Peyer's patch (tissue), 4 donors: Measurements from ENCODE around the gene LRRFIP1. TPM values are rescaled to one million over a fixed set of nuclear protein-coding genes. Genes with fewer than 3 reads are reported as not detected.

Experiments
- DNase-seq, 3 donors: peaks; one replicate each; pipeline ENCODE4 v3.0.0-alpha.2; 2017 to 2019
- H3K27ac ChIP-seq, 4 donors: fragments of 200-600 bp; sonication (generic); one replicate each; pipeline ENCODE4 v1.5.1; 2016 to 2019
- H3K27me3 ChIP-seq, 2 donors: fragments of 200-600 bp; sonication (generic); one replicate each; pipeline ENCODE4 v1.5.1; 2019
- H3K36me3 ChIP-seq, 3 donors: fragments of 200-600 bp; sonication (generic); one replicate each; pipeline ENCODE4 v1.5.1; 2016 to 2019
- H3K4me1 ChIP-seq, 4 donors: fragments of 200-600 bp; sonication (generic); one replicate each; pipeline ENCODE4 v1.5.1; 2016 to 2019
- H3K4me3 ChIP-seq, 4 donors: fragments of 200-600 bp; sonication (generic); 1 replicate in 3 of 4; 2 replicates in 1 of 4; pipeline ENCODE4 v1.5.1; 2016 to 2019; ENCODE audit warnings: mild to moderate bottlenecking in 1 of 4
- H3K9me3 ChIP-seq, 4 donors: fragments of 200-600 bp; sonication (generic); one replicate each; pipeline ENCODE4 v1.5.1; 2016 to 2019; ENCODE audit warnings: mild to moderate bottlenecking in 1 of 4
- POLR2A ChIP-seq, 2 donors: fragments of 450-650 bp; IDR thresholded peaks; one replicate each; pipeline ENCODE4 v1.5.1; 2017; ENCODE audit warnings: antibody characterized with exemption in 2 of 2, mild to moderate bottlenecking in 2 of 2, moderate library complexity in 2 of 2
- total RNA-seq, 4 donors: library from RNA; depleted of rRNA; stranded (reverse); fragments of >200 nt; gene quantifications; one replicate each; pipeline ENCODE4 v1.1.0, GENCODE V29; 2016
- TF ChIP-seq, protein P1 (sequence below), 6 experiments: fragments of 450-650 bp in 4 of 6; fragments of 200-600 bp in 2 of 6; sonication (generic) in 1 of 6; IDR thresholded peaks; one replicate each; pipeline ENCODE4 v1.5.1; 2017 to 2019; ENCODE audit warnings: antibody characterized with exemption in 6 of 6, mild to moderate bottlenecking in 3 of 6, moderate library complexity in 1 of 6

The LRRFIP1 gene
- total RNA-seq, 4 donors from 2014 or later, result 114 to 182 (median 135) TPM

DNA sequence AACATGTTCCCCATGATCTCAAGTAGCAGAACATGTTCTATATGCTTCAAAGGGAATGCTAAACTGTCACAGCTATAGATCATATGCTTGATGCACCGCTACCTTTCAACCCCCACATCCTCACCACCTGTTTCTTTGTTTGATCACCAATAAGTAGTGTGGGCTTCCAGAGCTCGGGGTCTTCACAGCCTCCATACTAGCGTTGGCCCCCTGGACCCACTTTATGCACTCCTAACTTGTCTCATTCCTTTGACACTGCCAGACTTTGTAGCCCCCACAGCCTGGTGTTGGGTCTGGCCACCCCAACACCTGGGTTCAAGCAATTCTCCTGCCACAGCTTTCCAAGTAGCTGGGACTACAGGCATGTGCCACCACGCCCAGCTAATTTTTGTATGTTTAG lies 159.5 kb downstream of the LRRFIP1 start:
- H3K4me1 ChIP-seq, result no peaks in the 10 kb centered on the region
- TF ChIP-seq, protein P1, sequence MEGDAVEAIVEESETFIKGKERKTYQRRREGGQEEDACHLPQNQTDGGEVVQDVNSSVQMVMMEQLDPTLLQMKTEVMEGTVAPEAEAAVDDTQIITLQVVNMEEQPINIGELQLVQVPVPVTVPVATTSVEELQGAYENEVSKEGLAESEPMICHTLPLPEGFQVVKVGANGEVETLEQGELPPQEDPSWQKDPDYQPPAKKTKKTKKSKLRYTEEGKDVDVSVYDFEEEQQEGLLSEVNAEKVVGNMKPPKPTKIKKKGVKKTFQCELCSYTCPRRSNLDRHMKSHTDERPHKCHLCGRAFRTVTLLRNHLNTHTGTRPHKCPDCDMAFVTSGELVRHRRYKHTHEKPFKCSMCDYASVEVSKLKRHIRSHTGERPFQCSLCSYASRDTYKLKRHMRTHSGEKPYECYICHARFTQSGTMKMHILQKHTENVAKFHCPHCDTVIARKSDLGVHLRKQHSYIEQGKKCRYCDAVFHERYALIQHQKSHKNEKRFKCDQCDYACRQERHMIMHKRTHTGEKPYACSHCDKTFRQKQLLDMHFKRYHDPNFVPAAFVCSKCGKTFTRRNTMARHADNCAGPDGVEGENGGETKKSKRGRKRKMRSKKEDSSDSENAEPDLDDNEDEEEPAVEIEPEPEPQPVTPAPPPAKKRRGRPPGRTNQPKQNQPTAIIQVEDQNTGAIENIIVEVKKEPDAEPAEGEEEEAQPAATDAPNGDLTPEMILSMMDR (IDR thresholded peaks at IDR 0.05), result no peak
- TF ChIP-seq POLR2A (IDR thresholded peaks at IDR 0.05), result no peak
- DNase-seq, result no peak
- no peaks in the 10 kb centered on the region for H3K27me3 ChIP-seq
- H3K4me3 ChIP-seq, result no peak overlapping the region
- H3K9me3 ChIP-seq, result peaks cover 0 to 9% (median 0%) of the 10 kb centered on the region in 4 donors
- H3K36me3 ChIP-seq, result peaks cover 0 to 8% (median 0%) of the 10 kb centered on the region in 3 donors
- no peak overlapping the region for H3K27ac ChIP-seq

DNA sequence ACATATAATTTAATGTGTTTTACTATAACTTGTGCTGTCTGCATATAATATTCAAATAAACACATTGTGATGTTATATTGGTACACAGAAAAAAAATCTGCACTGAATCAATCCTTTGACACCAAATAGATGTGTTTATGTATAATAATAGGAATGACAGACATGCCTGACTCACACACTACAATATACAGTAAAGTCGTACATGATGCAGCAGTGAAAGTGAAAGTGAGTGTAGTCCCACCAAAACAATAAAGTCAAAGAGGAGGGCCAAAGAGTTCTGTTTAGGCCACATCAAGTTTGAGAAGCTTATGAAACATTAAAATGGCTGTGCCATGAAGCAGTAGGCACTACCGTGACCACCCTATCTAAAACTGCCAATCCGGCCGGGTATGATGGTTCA lies 163.0 kb downstream of the LRRFIP1 start:
- H3K4me3 ChIP-seq, result no peak overlapping the region
- H3K27me3 ChIP-seq, result no peaks in the 10 kb centered on the region
- no peak overlapping the region for H3K27ac ChIP-seq
- no peaks in the 10 kb centered on the region for H3K4me1 ChIP-seq
- DNase-seq, result no peak
- peaks cover 0 to 9% (median 0%) of the 10 kb centered on the region in 4 donors for H3K9me3 ChIP-seq
- H3K36me3 ChIP-seq, result no peaks in the 10 kb centered on the region
- TF ChIP-seq, protein P1 (IDR thresholded peaks at IDR 0.05), result no peak
- TF ChIP-seq POLR2A (IDR thresholded peaks at IDR 0.05), result no peak

DNA sequence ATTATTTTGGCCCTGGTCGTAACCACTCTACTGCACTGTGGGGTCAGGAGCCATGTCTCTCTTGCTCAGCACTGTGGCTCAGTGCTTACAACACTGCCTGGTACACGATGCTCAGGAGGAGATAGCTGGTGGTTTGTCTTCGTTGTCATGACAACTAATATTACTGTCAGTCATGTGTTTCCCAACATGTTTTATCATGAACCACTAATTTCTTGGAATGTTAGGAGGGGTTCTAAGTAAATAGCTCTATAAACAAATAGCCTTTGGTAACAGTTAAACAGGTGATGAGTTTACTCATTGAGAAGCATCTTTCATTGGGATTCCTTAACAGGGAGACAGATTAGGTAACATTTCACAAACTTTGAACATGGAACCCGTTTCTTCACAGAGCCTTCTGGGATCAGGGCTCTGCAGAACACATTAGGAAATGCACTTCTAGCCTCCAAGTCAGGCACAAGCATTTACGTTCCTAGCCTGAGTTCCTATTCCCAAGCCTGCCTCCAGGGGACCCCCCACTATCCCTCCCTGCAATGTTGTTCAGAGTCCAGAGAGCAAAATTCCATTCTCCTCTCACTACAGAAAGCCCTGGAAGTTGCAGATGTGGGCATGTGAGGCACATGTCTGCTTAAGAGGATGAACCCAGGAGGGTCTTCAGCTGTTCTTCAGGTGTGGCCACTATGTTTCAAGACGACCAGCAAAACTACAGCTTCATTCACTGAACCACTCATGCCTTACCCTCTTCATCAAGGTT lies 164.8 kb downstream of the LRRFIP1 start:
- H3K36me3 ChIP-seq, result no peaks in the 10 kb centered on the region
- DNase-seq, result no peak
- H3K27me3 ChIP-seq, result no peaks in the 10 kb centered on the region

DNA sequence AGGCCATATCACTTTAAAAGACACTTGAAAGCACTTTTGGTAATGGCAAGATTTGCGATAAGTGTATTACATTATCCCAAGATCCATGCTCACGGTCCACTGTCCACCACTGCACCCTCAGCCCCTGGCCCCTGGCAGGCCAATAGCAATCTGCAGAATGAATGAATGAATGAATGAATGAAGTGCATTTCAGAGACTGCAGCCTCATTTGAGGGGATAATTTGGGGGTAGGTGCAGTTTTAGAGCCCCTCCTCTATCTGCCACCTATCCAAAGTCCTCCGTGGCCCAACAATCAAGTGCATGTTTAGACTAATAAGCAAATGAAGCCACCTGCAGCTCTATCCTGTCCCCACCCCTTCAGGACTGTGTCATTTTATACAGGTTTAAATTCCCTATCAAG lies 169.9 kb downstream of the LRRFIP1 start:
- no peak overlapping the region for H3K4me3 ChIP-seq
- peaks cover 0 to 4% (median 2%) of the 10 kb centered on the region in 4 donors for H3K9me3 ChIP-seq
- no peaks in the 10 kb centered on the region for H3K4me1 ChIP-seq
- no peak for TF ChIP-seq POLR2A (IDR thresholded peaks at IDR 0.05)
- TF ChIP-seq, protein P1 (IDR thresholded peaks at IDR 0.05), result no peak
- H3K36me3 ChIP-seq, result no peaks in the 10 kb centered on the region
- DNase-seq, result no peak
- no peak overlapping the region for H3K27ac ChIP-seq
- H3K27me3 ChIP-seq, result no peaks in the 10 kb centered on the region

More for the DNA sequence above, 164.8 kb downstream of the LRRFIP1 start:
- H3K9me3 ChIP-seq, result peaks cover 0 to 2% (median 0%) of the 10 kb centered on the region in 4 donors
- H3K27ac ChIP-seq, result no peak overlapping the region
- TF ChIP-seq, protein P1 (IDR thresholded peaks at IDR 0.05), result no peak
- TF ChIP-seq POLR2A (IDR thresholded peaks at IDR 0.05), result no peak
- H3K4me1 ChIP-seq, result no peaks in the 10 kb centered on the region
- no peak overlapping the region for H3K4me3 ChIP-seq

DNA sequence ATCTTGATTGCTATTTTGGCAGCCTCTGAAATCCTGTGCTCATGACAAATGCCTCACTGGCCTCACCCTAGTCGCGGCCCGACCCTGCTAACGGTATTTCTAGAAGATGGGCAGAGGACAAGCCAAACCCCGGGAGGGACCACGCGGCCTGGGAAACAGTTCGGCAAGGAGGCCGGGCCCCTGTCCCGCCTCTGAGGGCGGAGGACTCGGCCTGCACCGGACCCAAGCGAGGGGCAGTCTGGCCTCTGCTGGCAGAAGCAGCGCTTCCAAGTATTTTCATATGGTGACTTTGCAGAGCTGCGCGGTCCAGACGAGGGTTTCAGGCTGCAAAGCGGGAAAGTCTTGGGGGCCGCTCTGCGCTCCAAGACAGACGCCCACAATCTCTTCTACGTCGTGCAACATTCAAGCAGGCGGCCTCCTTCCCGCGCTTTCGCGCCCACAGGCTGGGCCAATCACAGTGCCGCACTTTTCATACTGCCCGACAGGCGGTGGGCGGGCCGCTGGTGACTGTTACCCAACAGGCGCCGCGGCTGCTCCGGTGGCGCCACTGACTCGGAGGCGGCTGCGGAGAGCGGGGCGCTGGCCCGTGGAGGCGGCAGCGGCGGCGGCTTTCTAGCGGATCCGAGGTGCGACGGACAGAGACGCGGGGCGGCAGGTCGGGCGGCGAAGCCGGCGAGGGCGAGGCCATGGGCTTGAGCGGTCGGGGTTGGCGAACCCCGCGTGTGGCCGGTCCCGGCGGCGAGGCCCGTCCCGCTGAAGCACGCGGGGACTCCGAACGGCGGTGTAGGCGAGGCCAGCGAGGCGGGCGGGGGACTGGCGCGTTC lies 171.1 kb downstream of the LRRFIP1 start, which contains the start of gene RBM44:
TSS of gene RBM44 (plus strand) at position 544 of the 824 bp plus-strand sequence. CDS start 14,831 bp downstream, outside the sequence.
- TF ChIP-seq, protein P1 (IDR thresholded peaks at IDR 0.05), result no peak
- TF ChIP-seq POLR2A (IDR thresholded peaks at IDR 0.05), result no peak
- no peak within 1 kb of the TSS for H3K27ac ChIP-seq
- H3K4me1 ChIP-seq, result no peaks in the 10 kb centered on the region
- no peak within 1 kb of the TSS for H3K4me3 ChIP-seq
- no peaks in the 10 kb centered on the region for H3K36me3 ChIP-seq
- DNase-seq, result no peak
- peaks cover 0 to 4% (median 2%) of the 10 kb centered on the region in 4 donors for H3K9me3 ChIP-seq
- H3K27me3 ChIP-seq, result no peaks in the 10 kb centered on the region
